HK-2 (cell line): ENCODE results near the gene ACTG1.

Experiments
- DNase-seq: peaks from one replicate; pipeline ENCODE4 v3.0.0-alpha.2; 2018; ENCODE audit not compliant: unreplicated experiment

ACTG1 gene

DNA sequence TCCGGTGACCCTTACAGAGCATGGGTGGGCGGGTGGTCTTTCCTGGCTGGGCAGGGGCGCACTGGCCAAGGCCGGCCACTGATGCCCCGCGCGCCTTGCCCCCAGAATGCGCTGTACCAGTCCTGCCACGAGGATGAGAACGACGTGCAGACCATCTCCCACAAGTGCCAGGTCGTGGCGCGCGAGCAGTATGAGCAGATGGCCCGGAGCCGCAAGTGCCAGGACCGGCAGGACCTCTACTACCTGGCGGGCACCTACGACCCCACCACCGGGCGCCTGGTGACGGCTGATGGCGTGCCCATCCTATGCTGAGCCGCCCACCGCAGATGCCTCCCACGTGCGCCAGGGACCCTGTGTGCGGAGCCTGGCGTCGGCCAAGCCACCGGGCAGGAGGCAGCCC lies 49.1 kb downstream of the ACTG1 start:
- DNase-seq, result no peak

- no peak for DNase-seq
These were observed 50.0 kb downstream of the ACTG1 start for GRCh38 chr17:81462506-81463125.

- no peak for DNase-seq
These were observed 50.7 kb downstream of the ACTG1 start for GRCh38 chr17:81461607-81462500.

- no peak for DNase-seq
These were observed 51.6 kb downstream of the ACTG1 start for GRCh38 chr17:81460856-81461460.
